Rectal smooth muscle tissue (tissue), 1 donor: ENCODE results near the gene FOXK2.
"Not testable (repeated sequence)": the region's sequence is repeated elsewhere in the genome, so short reads cannot be mapped to it uniquely, and the experiment has no call there.

ENCODE experiments used
- H3K27ac ChIP-seq: one replicate; pipeline ENCODE4 v1.7.0; 2013; ENCODE audit warnings: low read depth, low read length, inconsistent platforms
- H3K27me3 ChIP-seq: one replicate; pipeline ENCODE4 v1.7.0; 2013; ENCODE audit warnings: low read length; ENCODE audit not compliant: control insufficient read depth, insufficient read depth
- H3K36me3 ChIP-seq: one replicate; pipeline ENCODE4 v1.7.0; 2013; ENCODE audit warnings: low read length; ENCODE audit not compliant: control insufficient read depth, insufficient read depth
- H3K4me1 ChIP-seq: one replicate; pipeline ENCODE4 v1.7.0; 2013; ENCODE audit warnings: low read length; ENCODE audit not compliant: control insufficient read depth, insufficient read depth
- H3K4me3 ChIP-seq: one replicate; pipeline ENCODE4 v1.7.0; 2013; ENCODE audit warnings: low read length
- H3K9ac ChIP-seq: one replicate; pipeline ENCODE4 v1.7.0; 2013; ENCODE audit warnings: low read length

The FOXK2 gene

GRCh38 chr17:82502207-82502606 lies 17.3 kb upstream of the FOXK2 start:
- Histone ChIP-seq H3K9ac (no peak overlapping the region), H3K36me3 (no peaks in the 10 kb centered on the region), H3K4me3 (no peak overlapping the region), H3K27me3 (no peaks in the 10 kb centered on the region), H3K27ac (no peak overlapping the region), H3K4me1 (no peaks in the 10 kb centered on the region)

GRCh38 chr17:82503094-82503727 lies 16.3 kb upstream of the FOXK2 start:
- H3K4me1 ChIP-seq: no peaks in the 10 kb centered on the region
- no peak overlapping the region for H3K9ac ChIP-seq
- H3K4me3 ChIP-seq: no peak overlapping the region
- no peak overlapping the region for H3K27ac ChIP-seq
- H3K27me3 ChIP-seq: no peaks in the 10 kb centered on the region
- no peaks in the 10 kb centered on the region for H3K36me3 ChIP-seq

- Histone ChIP-seq H3K36me3 (no peaks in the 10 kb centered on the region), H3K4me1 (no peaks in the 10 kb centered on the region), H3K4me3 (no peak overlapping the region), H3K9ac (no peak overlapping the region), H3K27me3 (no peaks in the 10 kb centered on the region), H3K27ac (no peak overlapping the region)
Measured at GRCh38 chr17:82503728-82504308, 15.7 kb upstream of the FOXK2 start.

GRCh38 chr17:82505296-82505695 lies 14.2 kb upstream of the FOXK2 start:
- H3K9ac ChIP-seq: no peak overlapping the region
- no peak overlapping the region for H3K27ac ChIP-seq
- no peaks in the 10 kb centered on the region for H3K4me1 ChIP-seq
- no peaks in the 10 kb centered on the region for H3K27me3 ChIP-seq
- H3K4me3 ChIP-seq: no peak overlapping the region
- no peaks in the 10 kb centered on the region for H3K36me3 ChIP-seq

GRCh38 chr17:82506402-82506801 lies 13.1 kb upstream of the FOXK2 start:
- H3K9ac ChIP-seq, H3K27ac ChIP-seq, H3K4me1 ChIP-seq, H3K27me3 ChIP-seq, H3K36me3 ChIP-seq, H3K4me3 ChIP-seq: not testable (repeated sequence)

GRCh38 chr17:82507631-82508175 lies 11.8 kb upstream of the FOXK2 start:
- H3K36me3 ChIP-seq: no peaks in the 10 kb centered on the region
- no peak overlapping the region for H3K9ac ChIP-seq

GRCh38 chr17:82511642-82512041 lies 7.9 kb upstream of the FOXK2 start:
- H3K9ac ChIP-seq, H3K36me3 ChIP-seq, H3K27me3 ChIP-seq, H3K4me1 ChIP-seq, H3K27ac ChIP-seq, H3K4me3 ChIP-seq: not testable (repeated sequence)

More at GRCh38 chr17:82507631-82508175, 11.8 kb upstream of the FOXK2 start:
- H3K4me1 ChIP-seq: no peaks in the 10 kb centered on the region
- H3K27ac ChIP-seq: no peak overlapping the region
- H3K4me3 ChIP-seq: no peak overlapping the region
- H3K27me3 ChIP-seq: no peaks in the 10 kb centered on the region

GRCh38 chr17:82513864-82514263 lies 5.7 kb upstream of the FOXK2 start:
- not testable (repeated sequence) for H3K27me3 ChIP-seq, H3K36me3 ChIP-seq, H3K9ac ChIP-seq, H3K27ac ChIP-seq, H3K4me3 ChIP-seq, H3K4me1 ChIP-seq

GRCh38 chr17:82517230-82517865 lies 2.2 kb upstream of the FOXK2 start:
- Histone ChIP-seq H3K27ac (no peak overlapping the region), H3K27me3 (no peaks in the 10 kb centered on the region), H3K4me3 (no peak overlapping the region), H3K4me1 (no peaks in the 10 kb centered on the region), H3K9ac (no peak overlapping the region), H3K36me3 (no peaks in the 10 kb centered on the region)

- Histone ChIP-seq H3K4me3 (peak overlapping the region; percentile 75), H3K4me1 (peaks cover 5% of the 10 kb centered on the region), H3K36me3 (no peaks in the 10 kb centered on the region), H3K27me3 (no peaks in the 10 kb centered on the region), H3K27ac (peak overlapping the region; percentile 69), H3K9ac (peak overlapping the region; percentile 56)
Measured at GRCh38 chr17:82519971-82520903, 705 bp downstream of the FOXK2 start.

- no peak overlapping the region for H3K9ac ChIP-seq
- H3K27ac ChIP-seq: no peak overlapping the region
Measured at GRCh38 chr17:82524540-82524939, 5.0 kb downstream of the FOXK2 start.

GRCh38 chr17:82525712-82526111 lies 6.2 kb downstream of the FOXK2 start:
- Histone ChIP-seq H3K9ac (no peak overlapping the region), H3K4me1 (peaks cover 26% of the 10 kb centered on the region), H3K36me3 (no peaks in the 10 kb centered on the region), H3K27me3 (no peaks in the 10 kb centered on the region), H3K27ac (peak overlapping the region; percentile 4), H3K4me3 (no peak overlapping the region)

More at GRCh38 chr17:82524540-82524939, 5.0 kb downstream of the FOXK2 start:
- H3K27me3 ChIP-seq: no peaks in the 10 kb centered on the region
- H3K36me3 ChIP-seq: no peaks in the 10 kb centered on the region
- H3K4me3 ChIP-seq: no peak overlapping the region
- H3K4me1 ChIP-seq: peaks cover 21% of the 10 kb centered on the region
